ENCODE data around the gene GCAT.

The GCAT gene

DNA sequence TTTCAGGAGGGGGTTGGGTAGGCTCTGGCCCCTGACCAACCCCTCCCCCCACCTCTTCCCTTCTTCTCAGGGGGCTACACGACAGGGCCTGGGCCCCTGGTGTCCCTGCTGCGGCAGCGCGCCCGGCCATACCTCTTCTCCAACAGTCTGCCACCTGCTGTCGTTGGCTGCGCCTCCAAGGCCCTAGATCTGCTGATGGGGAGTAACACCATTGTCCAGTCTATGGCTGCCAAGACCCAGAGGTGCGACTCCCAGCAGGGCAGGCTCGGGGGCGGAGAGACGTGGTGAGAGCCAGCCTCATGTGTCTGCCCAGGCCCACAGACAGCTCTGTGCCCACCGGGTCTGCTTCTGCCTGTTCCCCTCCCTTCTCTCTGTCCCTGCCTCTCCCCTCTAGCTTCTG, 7.9 kb downstream of the GCAT start:
- no peaks in the 10 kb centered on the region for H3K36me3 Mint-ChIP-seq (ENCODE audit: low read depth)
- H3K4me1 Mint-ChIP-seq (ENCODE audit: low read depth) = peaks cover 14% of the 10 kb centered on the region
- peaks cover 16% of the 10 kb centered on the region for H3K27me3 Mint-ChIP-seq
- H3K9me3 Mint-ChIP-seq = no peaks in the 10 kb centered on the region
- no peak overlapping the region for H3K4me3 Mint-ChIP-seq
- no peak overlapping the region for H3K27ac Mint-ChIP-seq

- Mint-ChIP-seq H3K4me3 (no peak overlapping the region), H3K27me3 (peaks cover 20% of the 10 kb centered on the region), H3K4me1 (ENCODE audit: low read depth) (peaks cover 14% of the 10 kb centered on the region), H3K9me3 (no peaks in the 10 kb centered on the region), H3K36me3 (ENCODE audit: low read depth) (no peaks in the 10 kb centered on the region), H3K27ac (no peak overlapping the region)
Observed at GRCh38 chr22:37816543-37817180, 8.9 kb downstream of the GCAT start.

DNA sequence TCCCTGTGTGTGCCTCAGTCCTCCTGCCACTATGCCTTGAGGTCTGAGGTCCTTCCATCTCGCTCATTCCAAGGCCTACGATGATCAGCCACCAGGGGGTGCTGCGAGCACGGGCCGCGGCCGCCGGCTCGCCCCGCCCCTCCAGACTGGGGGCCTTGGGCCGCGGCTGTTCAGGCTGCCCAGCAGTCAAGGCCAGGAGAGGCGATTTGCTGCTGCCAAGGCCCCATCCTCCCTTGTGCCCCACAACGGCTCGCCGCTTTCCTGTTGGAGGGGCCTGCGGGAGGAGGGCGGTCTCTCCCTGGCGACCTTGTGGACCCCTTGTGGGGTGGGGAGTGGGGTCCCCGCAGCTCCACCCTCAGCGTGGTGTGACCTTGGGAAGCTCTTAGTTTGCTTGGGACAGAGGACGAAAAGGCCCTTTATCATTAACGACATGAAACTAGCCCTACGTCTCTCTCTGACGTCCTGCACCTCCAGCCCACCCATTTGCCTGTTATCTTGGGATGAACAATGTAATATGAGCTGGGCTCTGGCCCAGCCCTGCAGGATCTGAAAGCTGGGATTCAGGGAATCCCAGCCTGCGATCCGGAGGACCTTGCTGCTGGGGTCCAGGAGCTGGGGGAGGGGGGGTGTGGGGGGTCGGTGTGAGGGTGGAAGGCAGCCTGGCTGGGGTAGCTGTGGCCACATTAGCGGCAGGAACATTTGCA, 10.1 kb downstream of the GCAT start:
- H3K27me3 Mint-ChIP-seq = peaks cover 27% of the 10 kb centered on the region

GRCh38 chr22:37818409-37819104, 10.8 kb downstream of the GCAT start:
- Mint-ChIP-seq H3K4me1 (ENCODE audit: low read depth) (peaks cover 14% of the 10 kb centered on the region), H3K4me3 (peak overlapping the region; percentile 5), H3K9me3 (no peaks in the 10 kb centered on the region), H3K27ac (no peak overlapping the region), H3K27me3 (peaks cover 34% of the 10 kb centered on the region), H3K36me3 (ENCODE audit: low read depth) (no peaks in the 10 kb centered on the region)

More for the DNA sequence above, 10.1 kb downstream of the GCAT start:
- Mint-ChIP-seq H3K27ac (no peak overlapping the region), H3K36me3 (ENCODE audit: low read depth) (no peaks in the 10 kb centered on the region), H3K4me3 (peak overlapping the region; percentile 5), H3K4me1 (ENCODE audit: low read depth) (peaks cover 14% of the 10 kb centered on the region), H3K9me3 (no peaks in the 10 kb centered on the region)

DNA sequence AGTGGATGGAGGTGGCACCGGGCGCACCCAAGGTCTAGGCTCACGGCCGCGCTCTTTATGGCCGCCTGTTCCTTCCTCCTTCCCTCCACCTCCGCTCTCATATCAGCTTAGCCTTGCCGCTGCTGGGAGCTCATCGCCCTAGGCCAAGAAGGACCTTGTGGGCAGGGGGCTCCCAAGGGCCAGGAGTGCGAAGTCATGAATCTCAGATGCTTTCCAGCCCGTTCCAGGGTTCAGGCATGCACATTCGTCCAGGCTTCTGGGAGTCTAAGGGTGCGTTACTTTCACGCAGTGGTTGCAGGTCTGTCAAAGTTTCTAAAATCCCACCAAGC, 11.3 kb downstream of the GCAT start:
- no peaks in the 10 kb centered on the region for H3K9me3 Mint-ChIP-seq
- peaks cover 35% of the 10 kb centered on the region for H3K27me3 Mint-ChIP-seq
- no peak overlapping the region for H3K27ac Mint-ChIP-seq
- H3K36me3 Mint-ChIP-seq (ENCODE audit: low read depth) = no peaks in the 10 kb centered on the region
- peaks cover 14% of the 10 kb centered on the region for H3K4me1 Mint-ChIP-seq (ENCODE audit: low read depth)
- no peak overlapping the region for H3K4me3 Mint-ChIP-seq

DNA sequence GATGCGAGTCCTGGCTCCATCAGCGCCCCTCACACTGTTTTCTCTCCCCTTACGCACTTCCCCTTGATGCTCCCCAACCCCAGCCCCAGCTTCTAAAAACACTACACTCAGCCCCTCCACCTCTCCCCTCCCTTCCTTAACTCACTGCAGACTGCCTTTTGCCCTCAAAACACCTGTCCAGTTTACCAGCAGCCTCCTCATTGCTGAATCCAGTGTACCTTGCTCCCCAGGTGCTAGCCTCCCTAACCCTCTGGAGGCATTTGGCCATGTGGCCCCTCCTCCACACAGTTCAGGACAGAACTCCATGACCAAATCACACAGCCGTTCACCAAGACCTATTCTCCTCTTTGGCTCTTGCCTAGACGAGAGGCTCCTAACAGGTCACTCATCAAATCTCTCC, 12.6 kb downstream of the GCAT start:
- no peaks in the 10 kb centered on the region for H3K36me3 Mint-ChIP-seq (ENCODE audit: low read depth)
- no peak overlapping the region for H3K4me3 Mint-ChIP-seq
- peaks cover 18% of the 10 kb centered on the region for H3K4me1 Mint-ChIP-seq (ENCODE audit: low read depth)
- peaks cover 38% of the 10 kb centered on the region for H3K27me3 Mint-ChIP-seq
- H3K27ac Mint-ChIP-seq = no peak overlapping the region
- no peaks in the 10 kb centered on the region for H3K9me3 Mint-ChIP-seq

DNA sequence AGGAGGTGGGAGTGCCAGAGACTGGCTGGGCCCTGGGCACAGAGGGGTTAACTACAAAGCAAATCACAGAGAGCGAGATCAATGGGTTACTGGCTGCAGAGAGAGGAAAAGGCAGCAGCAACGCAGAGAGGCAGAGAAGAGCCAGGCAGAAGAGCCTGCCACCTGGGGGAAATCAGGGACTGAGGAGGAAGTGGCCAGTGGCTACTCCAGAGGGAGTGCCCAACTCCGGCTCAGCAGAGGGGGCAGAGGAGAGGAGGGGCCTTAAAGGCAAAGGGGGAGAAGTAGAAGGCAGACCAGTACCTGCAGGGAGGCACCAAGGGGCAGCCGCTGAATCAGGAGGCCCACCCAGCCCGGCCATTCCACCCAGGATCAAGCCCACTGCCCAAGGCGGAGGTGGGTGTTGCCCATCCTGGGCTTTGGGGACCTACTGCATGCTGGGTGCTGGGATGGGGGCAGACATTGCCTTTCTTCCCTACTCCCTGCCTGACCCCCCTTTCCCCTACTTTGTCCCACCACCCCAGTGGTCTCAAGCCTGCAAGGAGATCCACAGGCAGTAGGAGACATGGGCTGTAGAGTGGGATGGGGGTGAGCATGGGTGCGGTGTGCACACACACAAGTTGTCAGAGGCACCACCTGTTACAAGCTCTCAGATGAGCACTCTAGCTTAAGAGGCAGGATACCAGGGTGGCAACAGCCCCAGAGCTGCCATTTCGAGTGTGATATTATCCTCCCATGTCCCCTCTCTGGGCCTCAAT, 14.5 kb downstream of the GCAT start:
- peaks cover 18% of the 10 kb centered on the region for H3K4me1 Mint-ChIP-seq (ENCODE audit: low read depth)
- no peak overlapping the region for H3K27ac Mint-ChIP-seq
- peaks cover 43% of the 10 kb centered on the region for H3K27me3 Mint-ChIP-seq
- H3K9me3 Mint-ChIP-seq = no peaks in the 10 kb centered on the region
- no peak overlapping the region for H3K4me3 Mint-ChIP-seq
- H3K36me3 Mint-ChIP-seq (ENCODE audit: low read depth) = no peaks in the 10 kb centered on the region

DNA sequence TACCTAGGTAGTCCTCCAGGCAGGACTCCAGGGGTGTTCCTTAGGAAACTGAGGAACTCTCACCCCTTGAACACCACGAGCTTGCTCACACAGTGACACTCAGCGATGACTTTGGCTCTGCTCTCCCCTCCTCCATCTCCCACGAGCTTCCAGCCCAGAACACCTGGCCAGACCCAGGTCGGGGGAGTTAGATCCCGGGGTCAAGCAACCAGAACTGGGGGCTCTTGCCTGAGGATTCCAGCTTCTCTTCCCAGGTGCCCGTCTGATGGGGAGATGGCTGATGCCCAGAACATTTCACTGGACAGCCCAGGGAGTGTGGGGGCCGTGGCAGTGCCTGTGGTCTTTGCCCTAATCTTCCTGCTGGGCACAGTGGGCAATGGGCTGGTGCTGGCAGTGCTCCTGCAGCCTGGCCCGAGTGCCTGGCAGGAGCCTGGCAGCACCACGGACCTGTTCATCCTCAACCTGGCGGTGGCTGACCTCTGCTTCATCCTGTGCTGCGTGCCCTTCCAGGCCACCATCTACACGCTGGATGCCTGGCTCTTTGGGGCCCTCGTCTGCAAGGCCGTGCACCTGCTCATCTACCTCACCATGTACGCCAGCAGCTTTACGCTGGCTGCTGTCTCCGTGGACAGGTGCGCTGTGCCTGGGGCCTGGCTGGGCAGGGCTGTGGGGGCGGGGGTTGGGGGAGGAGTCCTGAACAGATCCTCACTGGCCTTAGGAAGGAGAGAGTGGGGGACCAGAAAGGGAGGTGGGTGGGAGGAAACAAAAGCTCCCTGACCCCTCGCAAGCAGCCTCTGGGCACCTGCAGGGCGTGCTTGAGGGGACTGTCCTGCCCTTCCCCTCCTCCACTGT, 15.6 kb downstream of the GCAT start, which contains the start of gene GALR3:
Gene GALR3 (plus strand): TSS at position 249 of the 852 bp plus-strand sequence. CDS start 25 bp downstream, at position 274.
- Mint-ChIP-seq H3K9me3 (no peaks in the 10 kb centered on the region), H3K4me3 (peak within 1 kb of the TSS; percentile 41), H3K4me1 (ENCODE audit: low read depth) (peaks cover 10% of the 10 kb centered on the region), H3K27me3 (peaks cover 43% of the 10 kb centered on the region), H3K36me3 (ENCODE audit: low read depth) (no peaks in the 10 kb centered on the region), H3K27ac (no peak within 1 kb of the TSS)

DNA sequence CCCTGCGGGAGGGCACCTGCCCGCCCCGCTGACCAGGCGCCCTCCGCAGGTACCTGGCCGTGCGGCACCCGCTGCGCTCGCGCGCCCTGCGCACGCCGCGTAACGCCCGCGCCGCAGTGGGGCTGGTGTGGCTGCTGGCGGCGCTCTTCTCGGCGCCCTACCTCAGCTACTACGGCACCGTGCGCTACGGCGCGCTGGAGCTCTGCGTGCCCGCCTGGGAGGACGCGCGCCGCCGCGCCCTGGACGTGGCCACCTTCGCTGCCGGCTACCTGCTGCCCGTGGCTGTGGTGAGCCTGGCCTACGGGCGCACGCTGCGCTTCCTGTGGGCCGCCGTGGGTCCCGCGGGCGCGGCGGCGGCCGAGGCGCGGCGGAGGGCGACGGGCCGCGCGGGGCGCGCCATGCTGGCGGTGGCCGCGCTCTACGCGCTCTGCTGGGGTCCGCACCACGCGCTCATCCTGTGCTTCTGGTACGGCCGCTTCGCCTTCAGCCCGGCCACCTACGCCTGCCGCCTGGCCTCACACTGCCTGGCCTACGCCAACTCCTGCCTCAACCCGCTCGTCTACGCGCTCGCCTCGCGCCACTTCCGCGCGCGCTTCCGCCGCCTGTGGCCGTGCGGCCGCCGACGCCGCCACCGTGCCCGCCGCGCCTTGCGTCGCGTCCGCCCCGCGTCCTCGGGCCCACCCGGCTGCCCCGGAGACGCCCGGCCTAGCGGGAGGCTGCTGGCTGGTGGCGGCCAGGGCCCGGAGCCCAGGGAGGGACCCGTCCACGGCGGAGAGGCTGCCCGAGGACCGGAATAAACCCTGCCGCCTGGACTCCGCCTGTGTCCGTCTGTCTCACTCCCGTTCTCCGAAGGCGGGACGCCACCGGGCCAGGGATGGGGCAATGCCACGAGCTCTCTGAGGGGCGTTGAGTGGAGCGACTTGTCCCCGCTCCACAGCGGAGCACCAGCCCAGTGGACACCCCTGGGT, 17.2 kb downstream of the GCAT start:
- Mint-ChIP-seq H3K4me1 (ENCODE audit: low read depth) (peaks cover 4% of the 10 kb centered on the region), H3K9me3 (no peaks in the 10 kb centered on the region), H3K4me3 (peak overlapping the region; percentile 45), H3K27me3 (peaks cover 36% of the 10 kb centered on the region), H3K36me3 (ENCODE audit: low read depth) (peaks cover 5% of the 10 kb centered on the region), H3K27ac (no peak overlapping the region)

- H3K4me3 Mint-ChIP-seq = no peak overlapping the region
- H3K4me1 Mint-ChIP-seq (ENCODE audit: low read depth) = peaks cover 4% of the 10 kb centered on the region
- H3K9me3 Mint-ChIP-seq = no peaks in the 10 kb centered on the region
- H3K27me3 Mint-ChIP-seq = peaks cover 21% of the 10 kb centered on the region
- peaks cover 16% of the 10 kb centered on the region for H3K36me3 Mint-ChIP-seq (ENCODE audit: low read depth)
- no peak overlapping the region for H3K27ac Mint-ChIP-seq
Observed at GRCh38 chr22:37827056-37827455, 19.3 kb downstream of the GCAT start.

GRCh38 chr22:37830093-37830842, 22.5 kb downstream of the GCAT start:
- Mint-ChIP-seq H3K9me3 (no peaks in the 10 kb centered on the region), H3K36me3 (ENCODE audit: low read depth) (peaks cover 32% of the 10 kb centered on the region), H3K4me1 (ENCODE audit: low read depth) (no peaks in the 10 kb centered on the region), H3K27me3 (peaks cover 4% of the 10 kb centered on the region), H3K4me3 (no peak overlapping the region), H3K27ac (no peak overlapping the region)

DNA sequence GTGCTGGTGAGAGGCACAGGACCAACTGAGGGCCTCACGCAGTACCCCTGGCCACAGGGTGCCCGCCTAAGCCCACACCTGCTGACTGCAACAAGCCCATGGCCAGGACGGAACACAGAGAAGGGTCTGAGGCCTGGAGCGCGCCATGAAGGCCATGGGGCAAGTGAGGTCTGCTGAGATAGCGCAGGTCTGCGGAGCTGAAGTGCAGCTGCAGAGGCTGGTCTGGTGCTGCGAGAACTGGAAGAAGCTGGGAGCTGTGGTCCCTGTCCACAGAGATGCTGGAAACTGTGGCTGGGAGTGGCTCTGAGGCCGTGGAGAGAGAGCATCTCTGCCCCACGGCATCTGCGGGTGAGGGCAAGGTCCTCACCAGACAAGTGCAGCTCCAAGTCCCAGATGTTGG, 23.7 kb downstream of the GCAT start:
- no peak overlapping the region for H3K27ac Mint-ChIP-seq
- H3K27me3 Mint-ChIP-seq = no peaks in the 10 kb centered on the region
- H3K9me3 Mint-ChIP-seq = no peaks in the 10 kb centered on the region
- peaks cover 32% of the 10 kb centered on the region for H3K36me3 Mint-ChIP-seq (ENCODE audit: low read depth)
- no peak overlapping the region for H3K4me3 Mint-ChIP-seq
- no peaks in the 10 kb centered on the region for H3K4me1 Mint-ChIP-seq (ENCODE audit: low read depth)

Measured in stimulated activated naive CD8-positive, alpha-beta T cell treated with anti-CD3 and anti-CD28 coated beads, Interleukin-15, Interleukin-2, amounts not matched to agents 100 ng/mL and 50 ng/mL, for 24 hours (primary cell).